ENCODE data around the gene NXT2. TPM values are rescaled to one million over a fixed set of nuclear protein-coding genes. Genes with fewer than 3 reads are reported as not detected.

NXT2 gene
- total and polyA plus RNA-seq, 2 donors (not counting 1 experiment from before 2014, with no cell fraction given) = 10.8 to 13.5 TPM

DNA sequence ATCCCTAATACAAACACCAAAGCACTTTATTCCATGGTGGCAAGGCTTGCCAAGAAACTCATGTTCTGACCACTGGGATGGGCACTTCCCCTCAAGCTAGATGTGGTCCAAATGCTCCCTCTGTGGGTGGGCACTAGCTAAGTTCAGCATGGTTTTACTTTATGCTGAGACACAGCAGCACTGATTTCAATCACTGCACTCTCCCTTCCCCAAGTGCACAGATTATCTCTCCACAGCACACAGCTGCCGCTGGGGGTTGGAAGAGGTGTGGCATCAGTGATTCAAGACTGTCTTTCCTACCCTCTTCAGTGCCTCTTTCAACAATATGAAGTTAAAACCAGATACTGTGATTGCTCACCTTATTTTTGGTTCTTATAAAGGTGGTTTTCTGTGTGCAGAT is 38.2 kb upstream of the NXT2 start:
- no peak overlapping the region for H3K4me3 ChIP-seq (replicated peaks in 1 of 4; ENCODE audit: control extremely low read depth in 1 of 4, insufficient read depth in 1 of 4, low read depth in 3 of 4, low read length in 4 of 4)
- no peak overlapping the region for H3K4me2 ChIP-seq (ENCODE audit: extremely low read depth, insufficient read depth, low read length)
- TF ChIP-seq EZH2 (IDR thresholded peaks at IDR 0.05; ENCODE audit: low read length, missing control alignments) (no peak), CTCF (conservative IDR thresholded peaks at IDR 0.05 in 1 of 2, IDR thresholded peaks at IDR 0.05 in 1 of 2; ENCODE audit: low read depth in 1 of 2, low read length in 2 of 2) (no peak)
- H3K9me3 ChIP-seq (ENCODE audit: control insufficient read depth, insufficient read depth, low read depth, low read length) = no peaks in the 10 kb centered on the region
- H2AFZ ChIP-seq (ENCODE audit: low read length) = no peak overlapping the region
- H3K9ac ChIP-seq (ENCODE audit: insufficient read depth, low read length) = no peak overlapping the region
- no peaks in the 10 kb centered on the region for H4K20me1 ChIP-seq (ENCODE audit: control insufficient read depth, extremely low read depth, insufficient read depth, low read length)
- DNase-seq (ENCODE audit: low read depth in 2 of 2) = no peak
- no peak overlapping the region for H3K27ac ChIP-seq (ENCODE audit: insufficient read depth, low read length)
- no peaks in the 10 kb centered on the region for H3K79me2 ChIP-seq (ENCODE audit: control insufficient read depth, insufficient read depth, low read length)
- H3K27me3 ChIP-seq (ENCODE audit: control insufficient read depth, insufficient read depth, low read length) = no peaks in the 10 kb centered on the region
- no peaks in the 10 kb centered on the region for H3K36me3 ChIP-seq (ENCODE audit: control insufficient read depth, insufficient read depth, low read length)
- H3K4me1 ChIP-seq (ENCODE audit: control insufficient read depth, extremely low read depth, insufficient read depth, low read length) = no peaks in the 10 kb centered on the region

- H3K79me2 ChIP-seq (ENCODE audit: control insufficient read depth, insufficient read depth, low read length) = no peaks in the 10 kb centered on the region
- H3K9me3 ChIP-seq (ENCODE audit: control insufficient read depth, insufficient read depth, low read depth, low read length) = no peaks in the 10 kb centered on the region
- no peak overlapping the region for H3K27ac ChIP-seq (ENCODE audit: insufficient read depth, low read length)
- DNase-seq (ENCODE audit: low read depth in 2 of 2) = no peak
- H2AFZ ChIP-seq (ENCODE audit: low read length) = no peak overlapping the region
- H3K9ac ChIP-seq (ENCODE audit: insufficient read depth, low read length) = no peak overlapping the region
- no peaks in the 10 kb centered on the region for H4K20me1 ChIP-seq (ENCODE audit: control insufficient read depth, extremely low read depth, insufficient read depth, low read length)
- H3K27me3 ChIP-seq (ENCODE audit: control insufficient read depth, insufficient read depth, low read length) = no peaks in the 10 kb centered on the region
- H3K4me1 ChIP-seq (ENCODE audit: control insufficient read depth, extremely low read depth, insufficient read depth, low read length) = no peaks in the 10 kb centered on the region
- H3K4me3 ChIP-seq (replicated peaks in 1 of 4; ENCODE audit: control extremely low read depth in 1 of 4, insufficient read depth in 1 of 4, low read depth in 3 of 4, low read length in 4 of 4) = no peak overlapping the region
- TF ChIP-seq CTCF (conservative IDR thresholded peaks at IDR 0.05 in 1 of 2, IDR thresholded peaks at IDR 0.05 in 1 of 2; ENCODE audit: low read depth in 1 of 2, low read length in 2 of 2) (no peak), EZH2 (IDR thresholded peaks at IDR 0.05; ENCODE audit: low read length, missing control alignments) (no peak)
- no peak overlapping the region for H3K4me2 ChIP-seq (ENCODE audit: extremely low read depth, insufficient read depth, low read length)
- no peaks in the 10 kb centered on the region for H3K36me3 ChIP-seq (ENCODE audit: control insufficient read depth, insufficient read depth, low read length)
These were observed 35.5 kb upstream of the NXT2 start for GRCh38 chrX:109501176-109501575.

GRCh38 chrX:109508915-109509314 is 27.7 kb upstream of the NXT2 start:
- H3K9ac ChIP-seq (ENCODE audit: insufficient read depth, low read length) = no peak overlapping the region
- no peaks in the 10 kb centered on the region for H3K36me3 ChIP-seq (ENCODE audit: control insufficient read depth, insufficient read depth, low read length)
- no peak overlapping the region for H3K4me3 ChIP-seq (replicated peaks in 1 of 4; ENCODE audit: control extremely low read depth in 1 of 4, insufficient read depth in 1 of 4, low read depth in 3 of 4, low read length in 4 of 4)
- no peaks in the 10 kb centered on the region for H3K4me1 ChIP-seq (ENCODE audit: control insufficient read depth, extremely low read depth, insufficient read depth, low read length)
- no peaks in the 10 kb centered on the region for H4K20me1 ChIP-seq (ENCODE audit: control insufficient read depth, extremely low read depth, insufficient read depth, low read length)
- DNase-seq (ENCODE audit: low read depth in 2 of 2) = no peak
- no peaks in the 10 kb centered on the region for H3K79me2 ChIP-seq (ENCODE audit: control insufficient read depth, insufficient read depth, low read length)
- H3K27ac ChIP-seq (ENCODE audit: insufficient read depth, low read length) = no peak overlapping the region
- no peak overlapping the region for H3K4me2 ChIP-seq (ENCODE audit: extremely low read depth, insufficient read depth, low read length)
- H3K9me3 ChIP-seq (ENCODE audit: control insufficient read depth, insufficient read depth, low read depth, low read length) = no peaks in the 10 kb centered on the region
- TF ChIP-seq CTCF (conservative IDR thresholded peaks at IDR 0.05 in 1 of 2, IDR thresholded peaks at IDR 0.05 in 1 of 2; ENCODE audit: low read depth in 1 of 2, low read length in 2 of 2) = no peak
- no peak for TF ChIP-seq EZH2 (IDR thresholded peaks at IDR 0.05; ENCODE audit: low read length, missing control alignments)
- no peak overlapping the region for H2AFZ ChIP-seq (ENCODE audit: low read length)
- no peaks in the 10 kb centered on the region for H3K27me3 ChIP-seq (ENCODE audit: control insufficient read depth, insufficient read depth, low read length)

Measured in fibroblast of lung (primary cell).